C1 segment of cervical spinal cord (tissue), 14 donors: ENCODE data around the gene USP1.

Experiments used
- DNase-seq, 14 donors: peaks; one replicate each; lab custom pipeline; 2025; lab: John Stamatoyannopoulos, UW

USP1 gene

GRCh38 chr1:62484824-62485468, 48.1 kb downstream of the USP1 start:
- no peak for DNase-seq

GRCh38 chr1:62487956-62488355, 51.1 kb downstream of the USP1 start:
- DNase-seq: no peak

GRCh38 chr1:62492521-62492920, 55.7 kb downstream of the USP1 start:
- DNase-seq: no peak

- DNase-seq: no peak
Measured at GRCh38 chr1:62493656-62494055, 56.8 kb downstream of the USP1 start.

- DNase-seq: no peak
Measured at GRCh38 chr1:62494137-62494536, 57.3 kb downstream of the USP1 start.

GRCh38 chr1:62500210-62500609, 63.4 kb downstream of the USP1 start:
- DNase-seq: no peak
